ENCODE results near the gene BICDL2. TPM values are rescaled to one million over a fixed set of nuclear protein-coding genes. Genes with fewer than 3 reads are reported as not detected.

Gene BICDL2
- total RNA-seq, 2 experiments from 2014 or later = 0.77 to 0.92 TPM

DNA sequence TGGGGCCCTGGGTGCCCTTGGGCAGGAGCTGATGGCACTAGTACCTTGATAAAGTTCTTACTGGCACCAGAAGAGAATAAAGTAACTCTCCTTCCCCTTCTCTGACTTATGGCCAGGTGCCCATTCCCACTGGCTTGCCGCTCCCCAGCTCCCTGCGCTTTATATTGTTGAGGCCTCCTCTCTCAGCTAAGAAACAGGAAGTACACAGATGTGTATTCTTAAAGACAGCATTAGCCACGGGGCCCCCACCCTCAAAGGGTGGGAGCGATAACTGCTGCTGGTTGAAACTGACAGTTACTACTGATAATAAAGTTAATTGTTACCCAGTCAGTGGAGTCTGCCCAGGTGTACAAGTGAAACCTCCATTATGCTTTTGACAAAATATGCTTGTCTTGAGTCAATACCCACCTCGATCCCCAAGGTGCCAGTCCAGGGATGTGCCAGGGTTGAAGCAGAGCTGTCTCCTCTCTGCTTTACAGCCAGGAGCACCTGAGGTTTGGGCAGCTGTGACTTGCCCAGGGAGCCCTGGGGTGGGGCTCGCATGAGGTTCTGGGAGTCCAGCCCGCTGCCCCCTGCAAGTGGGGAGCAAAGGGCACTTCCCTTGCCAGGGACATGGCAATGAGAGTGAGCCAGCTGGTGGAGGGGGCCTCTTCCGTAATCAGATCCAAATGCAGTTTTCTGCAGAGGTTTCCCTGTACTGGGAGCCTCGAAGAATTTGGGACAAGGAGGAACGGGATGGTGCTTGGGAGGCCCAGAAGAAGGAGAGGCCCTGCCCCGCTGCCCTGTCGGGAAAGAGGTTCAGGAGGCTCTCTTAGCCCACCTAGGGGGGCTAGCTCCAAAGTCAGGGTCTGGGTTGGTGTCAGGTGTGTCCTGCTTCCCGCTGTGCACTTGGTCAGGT lies 29.4 kb downstream of the BICDL2 start:
- no peak for ATAC-seq
- intact Hi-C loops (cut with micrococcal nuclease) = no loop called here
- no peak for DNase-seq
- CTCF ChIA-PET = interaction anchor here (0.7 to 5.3 kb wide), 10 partner anchors 14 to 122 kb away, joined by 3 to 56 read pairs (median 6); partner anchors contain the start of genes CLDN6, HCFC1R1, THOC6 and TNFRSF12A
- Mint-ChIP-seq H3K27me3 (peaks cover 7% of the 10 kb centered on the region), H3K27ac (no peak overlapping the region), H3K4me3 (no peak overlapping the region), H3K36me3 (ENCODE audit: low read depth) (no peaks in the 10 kb centered on the region), H3K9me3 (no peaks in the 10 kb centered on the region), H3K4me1 (ENCODE audit: low read depth) (peaks cover 21% of the 10 kb centered on the region)
- TF ChIP-seq, protein P1, sequence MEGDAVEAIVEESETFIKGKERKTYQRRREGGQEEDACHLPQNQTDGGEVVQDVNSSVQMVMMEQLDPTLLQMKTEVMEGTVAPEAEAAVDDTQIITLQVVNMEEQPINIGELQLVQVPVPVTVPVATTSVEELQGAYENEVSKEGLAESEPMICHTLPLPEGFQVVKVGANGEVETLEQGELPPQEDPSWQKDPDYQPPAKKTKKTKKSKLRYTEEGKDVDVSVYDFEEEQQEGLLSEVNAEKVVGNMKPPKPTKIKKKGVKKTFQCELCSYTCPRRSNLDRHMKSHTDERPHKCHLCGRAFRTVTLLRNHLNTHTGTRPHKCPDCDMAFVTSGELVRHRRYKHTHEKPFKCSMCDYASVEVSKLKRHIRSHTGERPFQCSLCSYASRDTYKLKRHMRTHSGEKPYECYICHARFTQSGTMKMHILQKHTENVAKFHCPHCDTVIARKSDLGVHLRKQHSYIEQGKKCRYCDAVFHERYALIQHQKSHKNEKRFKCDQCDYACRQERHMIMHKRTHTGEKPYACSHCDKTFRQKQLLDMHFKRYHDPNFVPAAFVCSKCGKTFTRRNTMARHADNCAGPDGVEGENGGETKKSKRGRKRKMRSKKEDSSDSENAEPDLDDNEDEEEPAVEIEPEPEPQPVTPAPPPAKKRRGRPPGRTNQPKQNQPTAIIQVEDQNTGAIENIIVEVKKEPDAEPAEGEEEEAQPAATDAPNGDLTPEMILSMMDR (IDR thresholded peaks at IDR 0.05) = no peak
- POLR2A ChIA-PET = interaction anchor here (1.7 kb wide), 2 partner anchors 13 to 20 kb away, joined by 5 to 6 read pairs; partner anchors contain the start of gene TNFRSF12A

DNA sequence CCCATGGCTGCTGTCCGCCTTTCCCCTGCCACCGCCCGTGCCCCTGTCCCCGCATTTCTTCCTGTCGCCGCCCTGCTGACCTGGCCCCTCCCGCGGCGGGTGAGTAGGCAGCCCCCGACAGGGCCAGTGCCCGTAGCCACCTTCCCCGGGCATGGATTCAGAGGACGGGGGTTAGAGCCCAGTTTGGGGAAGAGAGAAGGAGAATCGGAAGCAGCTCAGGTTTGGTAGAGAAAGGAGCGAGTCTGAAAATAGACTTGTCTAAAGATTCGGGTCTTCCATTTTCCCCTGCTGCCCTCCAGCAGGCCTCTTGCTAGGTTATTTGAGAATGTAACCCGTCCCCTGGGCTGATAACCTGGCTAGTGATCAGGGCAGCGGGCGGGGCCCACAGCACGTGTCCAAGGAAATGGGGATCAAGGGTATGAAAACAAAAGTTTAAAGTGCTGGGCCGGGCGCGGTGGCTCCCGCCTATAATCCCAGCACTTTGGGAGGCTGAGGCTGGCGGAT lies 31.9 kb downstream of the BICDL2 start:
- intact Hi-C loops (cut with micrococcal nuclease) = no loop called here
- Mint-ChIP-seq H3K4me1 (ENCODE audit: low read depth) (peaks cover 21% of the 10 kb centered on the region), H3K27me3 (peaks cover 5% of the 10 kb centered on the region), H3K36me3 (ENCODE audit: low read depth) (no peaks in the 10 kb centered on the region), H3K9me3 (no peaks in the 10 kb centered on the region), H3K4me3 (peak overlapping the region; percentile 55), H3K27ac (no peak overlapping the region)
- ATAC-seq = no peak
- DNase-seq = no peak
- TF ChIP-seq, protein P1 (IDR thresholded peaks at IDR 0.05) = no peak
- ChIA-PET CTCF (interaction anchor here (1.3 to 5.8 kb wide), 3 partner anchors 16 to 34 kb away, joined by 3 to 85 read pairs (median 56); partner anchors contain the start of genes CLDN6, HCFC1R1, THOC6 and TNFRSF12A), POLR2A (interaction anchor here (1.4 kb wide), 1 partner anchor 16 kb away, joined by 5 read pairs; the partner anchor contains the start of gene TNFRSF12A)

DNA sequence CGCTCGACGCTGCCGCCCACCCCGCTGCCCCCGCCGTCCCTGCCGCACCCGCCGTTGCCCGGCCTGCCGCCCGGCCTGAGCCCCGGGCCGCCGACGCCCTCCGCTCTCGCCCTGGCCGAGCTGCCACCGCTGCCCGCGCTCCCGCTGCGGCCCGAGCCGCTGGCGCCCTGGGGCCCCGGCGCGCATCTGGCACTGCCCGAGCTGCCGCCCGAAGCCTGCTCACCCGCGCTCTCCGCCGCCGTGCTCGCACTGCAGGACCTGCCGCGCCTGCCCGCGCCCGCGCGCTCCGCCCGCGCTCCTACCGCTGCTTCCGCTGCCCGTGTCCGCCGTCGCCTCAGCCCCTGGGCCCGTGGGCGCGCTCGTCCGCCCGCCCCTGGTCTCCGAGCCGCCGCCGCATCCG lies 32.4 kb downstream of the BICDL2 start:
- Mint-ChIP-seq H3K4me3 (no peak overlapping the region), H3K27ac (no peak overlapping the region), H3K27me3 (peaks cover 5% of the 10 kb centered on the region), H3K9me3 (no peaks in the 10 kb centered on the region), H3K36me3 (ENCODE audit: low read depth) (no peaks in the 10 kb centered on the region), H3K4me1 (ENCODE audit: low read depth) (peaks cover 21% of the 10 kb centered on the region)
- ChIA-PET CTCF (interaction anchor here (0.6 to 5.8 kb wide), 13 partner anchors 9 to 192 kb away, joined by 3 to 85 read pairs (median 4); partner anchors contain the start of genes CLDN6, HCFC1R1, THOC6 and TNFRSF12A), POLR2A (interaction anchor here (1.4 kb wide), 1 partner anchor 16 kb away, joined by 5 read pairs; the partner anchor contains the start of gene TNFRSF12A)
- ATAC-seq (no peak), DNase-seq (peak; percentile 34)
- intact Hi-C loops (cut with micrococcal nuclease) = no loop called here
- TF ChIP-seq, protein P1 (IDR thresholded peaks at IDR 0.05) = no peak

DNA sequence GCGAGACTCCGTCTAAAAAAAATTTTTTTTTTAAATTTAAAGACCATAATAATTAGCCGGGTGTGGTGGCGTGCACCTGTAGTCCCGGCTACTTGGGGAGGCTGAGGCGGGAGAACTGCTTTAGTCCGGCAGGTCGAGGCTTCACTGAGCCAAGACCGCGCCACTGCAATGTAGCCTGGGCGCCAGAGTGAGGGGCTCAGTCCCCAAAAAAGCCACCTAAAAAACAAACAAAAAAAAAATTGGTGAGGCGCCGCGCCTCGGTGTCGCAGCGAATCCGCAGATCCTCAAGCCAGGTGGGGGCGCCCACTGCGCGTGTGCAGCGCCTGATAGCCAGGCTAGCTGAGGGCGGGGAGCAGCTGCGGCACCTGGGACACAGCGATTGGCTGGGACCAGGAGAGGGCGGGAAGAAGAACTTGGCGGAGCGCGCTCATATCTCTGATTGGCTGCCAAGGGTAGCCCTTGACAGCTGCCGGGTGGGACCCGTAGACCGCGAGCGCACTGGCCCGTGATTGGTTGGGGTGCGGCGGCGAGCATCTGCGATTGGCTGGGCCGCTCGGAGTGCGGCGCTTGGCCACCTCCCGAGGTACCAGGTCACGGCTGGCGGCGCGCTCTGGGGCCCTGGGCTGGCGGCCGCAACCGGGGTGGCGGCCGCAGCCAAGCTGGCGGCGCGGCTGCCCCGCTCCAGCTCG lies 33.0 kb downstream of the BICDL2 start:
- no peaks in the 10 kb centered on the region for H3K36me3 Mint-ChIP-seq (ENCODE audit: low read depth)
- DNase-seq (peak; percentile 98), ATAC-seq (peak; percentile 99)
- peaks cover 19% of the 10 kb centered on the region for H3K4me1 Mint-ChIP-seq (ENCODE audit: low read depth)
- TF ChIP-seq, protein P1 (IDR thresholded peaks at IDR 0.05) = peak; percentile 59
- no peak overlapping the region for H3K27ac Mint-ChIP-seq
- H3K27me3 Mint-ChIP-seq = peaks cover 5% of the 10 kb centered on the region
- CTCF ChIA-PET = interaction anchor here (0.6 to 5.8 kb wide), 13 partner anchors 9 to 192 kb away, joined by 3 to 85 read pairs (median 4); partner anchors contain the start of genes CLDN6, HCFC1R1, THOC6 and TNFRSF12A
- intact Hi-C loops (cut with micrococcal nuclease) = no loop called here
- no peak overlapping the region for H3K4me3 Mint-ChIP-seq
- POLR2A ChIA-PET = interaction anchor here (1.4 kb wide), 1 partner anchor 17 kb away, joined by 5 read pairs; the partner anchor contains the start of gene TNFRSF12A
- no peaks in the 10 kb centered on the region for H3K9me3 Mint-ChIP-seq
